ENCODE data around the gene MRPS26. TPM values are rescaled to one million over a fixed set of nuclear protein-coding genes. Genes with fewer than 3 reads are reported as not detected.

The MRPS26 gene
- total and polyA plus RNA-seq, 2 of the 13 experiments (the other 11 are each of a cell fraction or from before 2014, with no cell fraction given) = 89.8 to 187 TPM

DNA sequence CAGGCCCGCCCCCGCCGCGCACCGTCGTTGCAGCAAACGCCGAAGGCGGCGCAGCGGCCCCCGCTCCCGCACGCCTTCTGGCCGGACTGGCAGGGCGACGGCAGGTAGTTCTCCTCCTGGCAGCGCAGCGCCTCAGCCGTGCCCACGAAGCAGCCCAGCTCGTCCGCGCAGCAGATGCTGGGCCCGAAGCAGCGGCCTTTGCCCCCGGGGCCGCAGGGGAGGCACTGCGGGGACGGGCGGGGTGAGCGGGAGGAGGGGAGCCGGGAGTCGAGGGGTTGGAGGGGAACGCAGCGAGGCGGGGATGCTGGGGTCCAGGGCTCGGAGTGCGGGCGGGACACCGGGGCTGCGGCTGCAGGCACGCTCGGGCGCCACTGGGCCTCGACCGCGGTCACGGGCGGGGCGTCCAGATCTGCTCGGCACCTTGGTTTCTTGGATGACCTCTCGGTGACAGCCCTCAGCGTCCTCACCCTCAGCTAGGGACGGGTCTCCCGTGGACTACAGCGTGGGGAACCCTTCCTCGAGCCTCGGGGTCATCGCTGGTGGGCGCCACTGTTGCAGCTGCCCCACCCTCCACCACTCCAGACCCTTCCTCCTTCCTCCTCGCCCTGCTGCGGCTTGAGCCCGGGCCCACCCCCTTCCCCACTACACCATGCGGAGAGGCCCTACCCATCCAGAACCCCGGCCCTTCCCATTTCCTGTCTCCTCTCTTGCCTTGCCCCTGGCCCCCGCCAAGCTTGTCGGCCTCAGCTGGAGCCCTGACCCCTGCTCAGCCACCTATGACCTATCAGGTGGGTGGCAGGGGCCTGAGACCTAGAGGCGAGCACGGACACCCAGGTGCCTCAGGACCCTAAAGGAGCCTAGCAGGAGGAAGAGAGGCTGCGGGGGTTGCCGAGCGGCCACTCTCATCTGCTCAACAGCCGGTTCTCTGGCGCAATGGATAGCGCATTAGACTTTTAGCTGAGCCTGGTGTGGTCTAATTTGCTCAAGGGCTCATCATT, 37.4 kb downstream of the MRPS26 start (continued):
- TF ChIP-seq, protein P1, sequence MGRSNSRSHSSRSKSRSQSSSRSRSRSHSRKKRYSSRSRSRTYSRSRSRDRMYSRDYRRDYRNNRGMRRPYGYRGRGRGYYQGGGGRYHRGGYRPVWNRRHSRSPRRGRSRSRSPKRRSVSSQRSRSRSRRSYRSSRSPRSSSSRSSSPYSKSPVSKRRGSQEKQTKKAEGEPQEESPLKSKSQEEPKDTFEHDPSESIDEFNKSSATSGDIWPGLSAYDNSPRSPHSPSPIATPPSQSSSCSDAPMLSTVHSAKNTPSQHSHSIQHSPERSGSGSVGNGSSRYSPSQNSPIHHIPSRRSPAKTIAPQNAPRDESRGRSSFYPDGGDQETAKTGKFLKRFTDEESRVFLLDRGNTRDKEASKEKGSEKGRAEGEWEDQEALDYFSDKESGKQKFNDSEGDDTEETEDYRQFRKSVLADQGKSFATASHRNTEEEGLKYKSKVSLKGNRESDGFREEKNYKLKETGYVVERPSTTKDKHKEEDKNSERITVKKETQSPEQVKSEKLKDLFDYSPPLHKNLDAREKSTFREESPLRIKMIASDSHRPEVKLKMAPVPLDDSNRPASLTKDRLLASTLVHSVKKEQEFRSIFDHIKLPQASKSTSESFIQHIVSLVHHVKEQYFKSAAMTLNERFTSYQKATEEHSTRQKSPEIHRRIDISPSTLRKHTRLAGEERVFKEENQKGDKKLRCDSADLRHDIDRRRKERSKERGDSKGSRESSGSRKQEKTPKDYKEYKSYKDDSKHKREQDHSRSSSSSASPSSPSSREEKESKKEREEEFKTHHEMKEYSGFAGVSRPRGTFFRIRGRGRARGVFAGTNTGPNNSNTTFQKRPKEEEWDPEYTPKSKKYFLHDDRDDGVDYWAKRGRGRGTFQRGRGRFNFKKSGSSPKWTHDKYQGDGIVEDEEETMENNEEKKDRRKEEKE (IDR thresholded peaks at IDR 0.05) = no peak
- TF ChIP-seq ZNF644 (CRISPR knock-in tag; IDR thresholded peaks at IDR 0.05; ENCODE audit: low read depth) (no peak), ZNF546 (CRISPR knock-in tag; conservative IDR thresholded peaks at IDR 0.05) (no peak), RCOR2 (CRISPR knock-in tag; IDR thresholded peaks at IDR 0.05) (no peak), RFX5 (IDR thresholded peaks at IDR 0.05; ENCODE audit: low read depth, low read length) (no peak), AHR (CRISPR knock-in tag; IDR thresholded peaks at IDR 0.05) (no peak), BHLHE40 (IDR thresholded peaks at IDR 0.05; ENCODE audit: low read length) (0 out of 2 replicates have a peak, but pooled peaks have one; percentile 11), RBM22 (optimal IDR thresholded peaks at IDR 0.05; ENCODE audit: low read length) (no peak), GATAD1 (CRISPR knock-in tag; IDR thresholded peaks at IDR 0.05) (no peak)
